CD4-positive, alpha-beta T cell treated with Interleukin-4 for 1 hour (primary cell): ENCODE results near the gene ADCY5.
"Not testable (repeated sequence)": the region's sequence is repeated elsewhere in the genome, so short reads cannot be mapped to it uniquely, and the experiment has no call there.

Experiments
- DNase-seq, 2 donors: peaks; one replicate each; pipeline ENCODE4 v3.0.0-alpha.2; 2020 to 2022

Gene ADCY5

DNA sequence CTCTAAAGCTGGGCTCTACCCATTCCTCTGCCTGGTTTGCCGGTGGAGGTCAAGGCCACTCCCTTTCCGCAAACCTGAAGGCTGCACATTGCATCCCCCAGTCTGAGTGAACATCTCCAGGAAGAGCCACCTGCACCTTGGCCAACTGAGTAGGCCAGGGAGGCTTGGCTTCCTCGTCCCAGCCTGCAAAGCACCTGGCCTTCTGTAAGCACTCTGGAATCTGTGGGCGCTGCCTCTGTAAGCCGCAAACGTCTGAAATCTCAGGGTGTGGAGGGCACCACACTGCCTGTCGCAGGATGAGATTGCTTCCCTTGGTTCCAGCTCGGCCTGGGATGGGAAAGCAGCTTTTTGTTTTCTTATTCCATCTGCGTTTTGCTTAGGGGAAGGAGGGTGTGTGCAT, 165.8 kb downstream of the ADCY5 start:
- DNase-seq, result no peak

DNA sequence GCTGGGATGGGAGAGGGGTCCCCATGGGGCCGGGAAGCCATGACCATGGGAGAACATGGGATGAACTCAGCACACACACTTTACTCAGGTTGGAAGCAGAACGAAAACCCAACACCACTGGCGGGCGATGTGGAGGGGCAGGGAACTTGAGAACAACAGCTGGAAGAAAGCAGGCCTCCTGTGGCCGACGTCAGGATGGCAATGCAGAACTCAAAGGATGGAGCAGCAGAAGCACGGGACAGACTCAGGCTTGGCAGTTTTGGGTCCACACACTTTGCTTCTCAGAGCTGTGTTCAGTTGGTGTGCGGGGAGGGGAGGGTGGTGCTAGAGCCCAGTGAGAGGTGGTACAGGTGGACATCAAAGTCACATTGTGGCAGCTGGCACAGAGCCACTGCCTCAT, 166.4 kb downstream of the ADCY5 start:
- DNase-seq, result no peak

DNA sequence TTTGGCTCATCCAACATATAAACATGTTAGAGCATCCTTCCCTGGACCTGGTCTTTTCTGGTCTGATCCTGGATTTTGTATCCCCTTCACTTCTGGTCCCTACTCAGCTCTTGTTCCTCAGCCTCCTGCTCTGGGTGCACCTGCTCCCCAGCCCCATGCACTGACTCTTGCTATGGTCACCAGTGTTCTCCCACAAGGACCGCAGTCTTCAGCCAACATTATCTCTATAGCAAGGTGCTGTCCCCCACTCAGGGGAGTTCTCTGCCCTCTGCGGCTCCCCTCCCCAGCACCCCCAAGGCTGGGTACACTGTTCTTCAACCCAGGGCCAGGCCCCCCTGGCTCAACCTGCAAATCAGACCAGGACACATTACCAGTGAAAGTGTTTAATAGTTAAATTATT, 167.0 kb downstream of the ADCY5 start:
- DNase-seq, result no peak

DNA sequence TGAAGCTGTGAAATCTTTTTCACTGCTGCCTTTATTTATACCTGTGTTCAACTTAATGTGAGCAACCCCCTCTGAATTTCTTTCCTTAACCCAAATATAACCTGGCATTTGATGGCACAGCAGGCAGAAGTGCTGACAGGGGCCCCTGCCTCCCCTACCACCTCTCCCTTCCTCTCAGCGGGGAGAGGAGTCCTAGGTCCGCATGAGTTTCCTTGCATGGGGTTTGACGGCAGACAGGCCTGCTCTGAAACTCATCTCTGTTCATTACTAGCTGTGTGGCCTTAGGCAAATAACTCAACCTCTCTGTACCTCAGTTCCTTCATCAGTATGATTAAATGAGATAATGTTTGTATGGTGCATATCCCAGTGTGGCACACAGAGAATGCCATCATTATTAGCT, 167.5 kb downstream of the ADCY5 start:
- no peak for DNase-seq

DNA sequence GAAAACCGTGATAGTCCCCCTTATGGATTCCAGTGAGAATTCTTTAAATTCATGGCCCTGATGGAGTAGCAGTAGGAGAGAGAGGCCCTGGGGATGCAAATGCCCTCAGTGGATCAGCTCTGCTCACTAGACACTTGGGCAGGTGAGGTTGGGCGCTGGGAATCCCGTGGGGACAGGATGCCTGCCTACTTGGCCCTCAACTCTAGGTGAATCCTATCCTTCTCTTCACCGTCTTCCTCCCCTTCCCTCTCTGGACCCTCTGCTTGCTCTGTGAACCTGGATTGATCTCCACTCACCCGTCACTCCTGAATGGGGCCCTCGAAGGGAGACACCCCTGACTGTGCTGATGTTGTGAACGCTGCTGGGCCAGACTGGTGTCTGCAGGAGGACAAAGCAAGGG, 169.8 kb downstream of the ADCY5 start:
- DNase-seq, result no peak

DNA sequence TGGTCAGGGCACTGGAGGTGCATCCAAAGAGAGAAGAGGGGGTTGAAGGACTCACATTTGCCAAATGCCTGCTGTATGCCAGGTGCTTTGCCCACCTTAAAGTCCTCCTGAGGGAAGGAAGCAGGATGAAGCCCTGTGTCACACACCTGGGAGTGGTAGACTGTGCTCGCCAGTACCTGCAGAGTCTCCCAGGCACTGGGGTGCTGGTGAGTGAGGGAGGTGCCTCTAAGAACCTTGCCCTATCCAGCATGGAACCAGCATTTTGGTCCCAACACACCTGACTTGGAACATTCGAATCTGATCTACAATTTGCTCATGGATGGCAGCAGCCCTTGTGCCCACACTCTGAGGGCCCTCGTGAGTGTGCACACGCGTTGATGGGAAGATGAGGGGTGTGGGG, 170.4 kb downstream of the ADCY5 start:
- no peak for DNase-seq

DNA sequence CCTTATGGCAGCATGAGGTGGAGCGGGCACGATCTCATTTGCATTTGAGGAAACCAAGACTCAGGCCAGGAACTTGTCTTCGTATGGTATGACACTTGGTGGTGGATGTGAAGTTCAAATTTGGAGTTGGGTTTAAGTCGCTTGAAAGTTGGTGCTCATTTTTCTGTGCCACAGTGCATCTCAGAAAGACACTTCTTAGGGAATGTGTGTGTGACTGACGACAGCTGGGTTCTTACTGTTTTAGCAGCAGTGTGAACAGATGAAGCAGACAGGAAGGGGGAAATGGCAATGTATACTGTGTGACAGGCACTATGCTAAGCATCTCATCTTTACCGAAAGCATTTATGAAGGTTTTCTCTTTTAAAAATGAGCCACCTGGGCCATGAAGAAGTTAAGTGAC, 171.8 kb downstream of the ADCY5 start:
- DNase-seq, result no peak

DNA sequence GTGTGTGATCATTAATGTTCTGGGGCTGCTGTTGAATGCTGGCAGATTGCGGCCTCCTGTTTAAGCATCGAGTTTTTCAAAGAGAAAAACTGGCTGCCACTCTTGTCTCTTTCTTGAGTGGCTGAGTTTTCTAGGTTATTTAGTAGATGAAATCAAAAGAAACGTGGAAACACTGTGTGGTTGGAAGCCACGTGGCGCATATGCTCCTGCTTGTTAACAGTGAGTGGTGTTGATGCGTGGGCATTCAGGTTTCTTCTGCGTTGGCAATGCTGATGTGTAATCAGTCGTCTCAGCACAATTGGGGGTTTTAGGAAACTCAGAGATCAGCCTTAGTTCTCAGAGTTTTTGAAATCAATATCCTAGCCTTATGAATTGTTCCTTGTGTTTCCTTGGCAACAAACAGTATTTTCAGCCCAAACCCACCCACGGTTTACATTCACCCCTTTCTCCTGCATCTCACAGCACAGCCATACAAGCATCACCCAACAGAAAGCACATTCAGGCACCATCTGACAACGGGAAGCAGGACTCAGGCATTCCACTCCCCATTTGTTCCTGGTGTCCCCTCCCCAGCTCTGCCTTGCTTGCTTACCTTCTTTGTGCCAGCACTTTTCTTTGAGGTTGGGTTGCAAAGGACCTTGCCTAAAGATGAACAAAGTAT, 172.4 kb downstream of the ADCY5 start:
- DNase-seq, result no peak

DNA sequence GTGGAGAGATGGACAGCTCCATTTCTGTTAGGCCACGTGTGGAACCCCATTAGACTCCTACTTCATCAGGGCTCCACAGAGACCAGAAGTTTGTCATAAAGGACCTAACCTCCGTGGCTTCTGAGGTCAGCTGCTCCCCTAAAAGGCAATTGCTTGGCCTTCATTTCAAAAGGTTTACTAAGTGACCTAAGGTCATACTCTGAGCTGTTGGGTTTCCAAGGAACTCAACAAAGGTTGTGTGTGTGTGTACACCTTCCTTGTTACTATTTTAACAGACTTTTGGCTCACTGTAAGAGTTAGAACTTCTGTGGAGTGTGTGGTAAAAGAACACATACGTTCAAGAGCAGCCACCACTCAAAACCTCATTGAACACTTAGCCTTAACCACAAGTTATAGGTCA, 173.2 kb downstream of the ADCY5 start:
- DNase-seq, result no peak

DNA sequence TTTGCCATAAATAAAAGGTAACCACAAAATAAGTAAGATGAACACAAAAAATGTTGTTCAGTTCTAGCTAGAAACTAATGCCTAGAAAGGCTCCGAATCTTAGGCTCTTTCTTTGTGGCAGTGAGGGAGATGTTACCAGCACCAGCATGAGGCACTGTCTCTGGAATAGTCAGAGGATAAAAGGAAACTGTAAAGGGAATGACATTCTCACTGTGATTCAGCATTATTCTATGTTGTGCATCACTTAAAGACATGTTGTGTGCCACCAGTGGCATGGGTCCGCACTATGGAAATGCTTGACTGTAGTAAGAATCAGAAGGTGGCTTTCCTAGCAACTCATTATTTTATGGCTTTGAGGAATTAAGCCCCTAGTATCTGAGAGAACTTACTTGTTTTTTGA, 176.3 kb downstream of the ADCY5 start:
- no peak for DNase-seq

DNA sequence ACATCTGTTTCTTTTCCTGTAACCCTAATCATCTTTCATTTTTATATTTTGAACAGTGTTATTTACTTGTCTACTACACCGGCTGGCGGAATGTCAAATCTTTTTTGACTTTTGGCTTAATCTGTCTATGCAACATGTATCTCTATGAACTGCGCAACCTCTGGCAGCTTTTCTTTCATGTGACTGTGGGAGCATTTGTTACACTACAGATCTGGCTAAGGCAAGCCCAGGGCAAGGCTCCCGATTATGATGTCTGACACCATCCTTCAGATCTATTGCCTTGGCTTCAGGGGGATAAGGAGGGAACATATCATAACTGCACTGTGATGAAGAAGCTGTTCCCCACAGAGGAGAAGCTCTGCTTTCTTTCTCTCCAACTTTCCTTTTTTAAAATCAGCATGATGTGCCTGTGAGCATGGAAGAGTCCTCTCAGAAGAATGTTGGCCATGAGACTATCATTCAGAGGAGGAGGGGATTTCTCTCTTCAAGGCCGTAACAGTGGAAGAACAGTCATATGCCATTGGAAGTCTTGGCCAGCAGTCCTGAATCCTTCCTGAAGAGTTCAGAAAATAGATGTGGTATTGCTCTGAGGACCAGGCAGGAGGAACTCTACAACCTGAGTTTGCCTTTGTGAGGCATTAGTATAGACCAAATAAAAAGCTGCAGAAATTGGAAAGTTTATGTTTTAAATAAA, 177.3 kb downstream of the ADCY5 start:
- DNase-seq, result no peak

DNA sequence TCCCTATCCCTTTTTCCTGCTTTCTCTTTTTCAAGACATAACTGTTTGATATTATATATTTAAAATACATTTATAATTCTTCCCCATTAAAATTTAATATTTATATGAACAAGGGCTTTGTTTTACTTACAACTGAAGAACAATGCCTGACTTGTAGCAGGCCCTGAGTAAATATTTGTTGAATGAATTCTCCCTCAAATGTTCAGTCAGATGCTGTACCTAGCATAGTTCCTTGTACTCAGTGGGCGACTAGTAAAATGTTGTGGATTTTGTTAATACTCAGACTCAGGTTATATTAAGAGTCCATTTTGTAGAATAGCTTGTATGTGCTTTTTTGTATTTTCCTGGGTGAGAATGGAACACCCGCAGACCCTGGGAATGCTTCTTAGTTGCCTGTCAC, 178.1 kb downstream of the ADCY5 start:
- DNase-seq, result no peak

DNA sequence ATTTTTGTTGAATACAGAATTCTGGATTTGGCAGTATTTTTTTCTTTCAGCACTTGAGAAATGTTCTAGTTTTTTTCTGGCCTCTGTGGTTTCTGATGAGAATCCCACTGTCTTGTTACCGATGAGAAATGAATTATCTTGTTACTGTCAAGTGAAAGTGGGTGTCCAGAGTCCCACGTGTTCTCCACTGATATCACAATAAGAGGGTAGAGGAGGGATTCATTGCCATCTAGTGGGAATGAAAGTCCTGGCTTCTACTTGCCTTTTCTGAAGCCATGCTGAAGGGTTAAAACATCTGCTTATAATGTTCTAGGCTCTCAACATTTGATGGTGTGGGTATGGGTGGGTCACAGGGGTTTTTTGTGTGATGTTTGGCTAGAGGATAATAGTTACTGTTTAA, 181.1 kb downstream of the ADCY5 start:
- DNase-seq, result no peak

DNA sequence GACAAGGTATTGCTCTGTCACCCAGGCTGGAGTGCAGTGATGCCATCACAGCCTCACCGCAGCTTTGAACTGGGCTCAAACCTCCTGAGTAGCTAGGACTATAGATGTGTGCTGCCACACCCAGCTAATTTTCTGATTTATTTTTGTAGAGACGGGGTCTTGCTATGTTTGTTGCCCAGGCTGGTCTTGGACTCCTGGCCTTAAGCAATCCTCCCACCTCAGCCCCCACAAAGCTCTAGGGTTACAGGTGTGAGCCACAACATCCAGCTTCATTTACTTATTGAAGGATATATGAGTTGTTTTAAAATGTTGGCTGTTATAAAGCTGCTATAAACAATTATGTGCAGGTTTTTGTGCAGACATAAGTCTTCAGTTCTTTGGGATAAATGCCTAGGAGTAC, 184.9 kb downstream of the ADCY5 start:
- DNase-seq, result no peak

DNA sequence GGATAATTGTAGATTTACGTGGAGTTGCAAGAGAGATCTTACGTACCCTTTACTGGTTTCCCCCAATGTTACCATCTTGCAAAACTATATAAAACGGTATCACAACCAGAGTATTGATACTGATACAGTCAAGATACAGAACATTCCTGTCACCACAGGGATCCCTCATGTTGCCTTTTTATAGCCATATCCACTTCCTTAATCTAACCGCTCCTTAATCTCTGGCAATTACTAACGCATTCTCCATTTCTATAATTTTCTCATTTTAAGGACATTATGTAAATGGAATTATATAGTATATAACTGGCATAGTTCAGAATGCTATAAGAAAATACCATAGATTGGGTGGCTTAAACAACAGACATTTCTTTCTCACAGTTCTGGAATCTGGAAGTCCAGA, 186.0 kb downstream of the ADCY5 start:
- DNase-seq, result no peak

DNA sequence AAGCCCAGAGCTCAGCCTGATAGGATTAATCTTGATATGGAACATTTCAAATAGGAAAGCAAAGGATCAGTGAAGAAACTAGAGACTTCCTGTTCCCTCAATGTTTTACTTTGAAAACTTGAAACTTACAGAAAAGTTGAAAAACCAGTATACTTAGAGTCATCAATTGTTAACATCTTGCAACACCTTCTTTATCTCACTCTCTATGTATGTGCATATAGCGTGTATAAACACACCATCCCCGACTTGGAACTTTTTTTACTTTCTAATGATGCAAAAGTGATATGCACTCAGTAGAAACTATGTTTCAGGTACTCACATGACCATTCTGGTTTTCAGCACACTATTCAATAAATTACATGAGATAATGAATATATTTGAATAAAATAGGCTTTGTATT, 186.7 kb downstream of the ADCY5 start:
- DNase-seq, result no peak

DNA sequence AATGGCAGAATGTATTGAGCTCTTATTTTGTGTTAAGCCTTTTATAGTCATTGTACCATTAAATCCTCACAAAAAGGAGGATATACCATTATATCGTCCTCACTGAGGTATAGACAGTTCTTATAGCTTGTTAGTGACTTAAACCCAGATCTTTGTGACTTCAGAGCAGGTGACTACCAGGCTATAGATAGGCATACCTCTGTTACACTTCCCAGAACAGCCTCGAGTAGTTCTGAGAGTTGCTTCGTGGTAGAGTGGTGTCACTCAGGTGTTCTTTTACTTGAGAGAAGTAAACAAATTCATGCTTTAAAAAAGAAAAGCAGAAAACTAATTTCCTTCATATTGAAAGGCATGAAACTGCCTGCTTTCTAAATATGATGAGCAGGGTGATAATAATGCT, 187.2 kb downstream of the ADCY5 start:
- no peak for DNase-seq

DNA sequence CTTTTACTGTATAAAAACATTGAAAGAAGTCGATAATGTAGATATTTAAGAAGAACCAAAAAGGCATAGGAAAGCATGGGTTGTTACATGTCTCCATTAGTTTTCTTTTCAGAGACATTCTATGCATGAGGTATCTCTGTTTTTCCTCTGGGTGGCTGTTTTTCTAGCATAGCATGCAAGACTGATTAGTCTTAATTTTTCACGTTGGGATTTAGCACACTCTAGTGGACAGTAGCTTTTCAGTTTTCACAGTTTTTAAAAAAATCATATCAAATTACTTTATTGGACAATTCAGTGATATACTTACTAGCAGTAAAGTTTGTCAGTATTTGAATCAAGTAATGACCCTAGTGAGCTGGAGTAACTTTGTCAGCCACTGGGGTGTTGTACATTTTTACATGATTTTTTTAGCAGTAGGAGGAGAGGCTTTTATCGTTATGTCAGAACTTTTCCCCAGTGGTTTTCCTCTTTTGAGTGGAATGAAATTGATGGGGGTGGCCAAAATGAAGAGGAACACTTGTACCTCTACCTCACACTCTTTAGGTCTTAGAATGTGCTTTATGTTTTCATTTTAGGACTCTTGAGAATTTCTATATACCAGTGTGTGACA, 190.0 kb downstream of the ADCY5 start:
- DNase-seq, result peak in 1 of 2 donors; percentile 34

DNA sequence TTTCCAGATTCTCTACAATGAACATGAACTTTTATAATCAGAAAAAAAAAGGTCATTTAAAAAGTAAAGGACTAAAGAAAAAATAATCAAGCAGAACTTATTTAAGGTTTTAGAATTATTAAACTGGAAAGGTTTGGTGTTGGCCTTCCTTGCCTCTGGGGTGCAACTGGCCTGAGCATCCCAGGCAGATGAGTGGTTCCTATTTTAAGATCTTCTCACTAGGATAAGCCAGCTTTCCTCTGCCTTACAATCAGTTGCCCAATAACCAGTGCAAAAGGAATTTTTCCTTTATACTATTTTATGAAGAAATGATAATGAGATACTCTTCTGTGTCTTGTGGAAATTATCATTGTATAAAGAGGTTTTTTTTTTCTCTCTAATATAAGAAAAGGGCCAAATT, 190.5 kb downstream of the ADCY5 start:
- no peak for DNase-seq

DNA sequence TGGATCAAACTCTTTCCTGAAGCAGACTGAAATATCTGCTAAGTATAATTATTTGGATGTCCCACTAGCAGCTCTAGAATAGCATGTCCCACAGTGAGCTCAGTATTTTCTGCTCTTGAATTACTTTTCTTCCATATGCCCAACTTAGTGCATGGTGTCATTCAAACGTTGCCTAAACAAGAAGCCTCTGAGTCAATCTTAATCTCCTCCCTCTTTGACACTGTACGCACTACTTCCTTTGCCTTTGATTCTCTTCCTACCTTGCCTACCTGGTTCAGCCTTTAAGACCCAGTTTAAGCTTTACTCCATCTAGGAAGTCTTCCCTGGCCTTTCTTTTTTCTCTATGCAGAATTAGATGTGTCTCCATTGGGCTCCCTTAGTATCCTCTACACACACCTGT, 192.6 kb downstream of the ADCY5 start:
- no peak for DNase-seq

DNA sequence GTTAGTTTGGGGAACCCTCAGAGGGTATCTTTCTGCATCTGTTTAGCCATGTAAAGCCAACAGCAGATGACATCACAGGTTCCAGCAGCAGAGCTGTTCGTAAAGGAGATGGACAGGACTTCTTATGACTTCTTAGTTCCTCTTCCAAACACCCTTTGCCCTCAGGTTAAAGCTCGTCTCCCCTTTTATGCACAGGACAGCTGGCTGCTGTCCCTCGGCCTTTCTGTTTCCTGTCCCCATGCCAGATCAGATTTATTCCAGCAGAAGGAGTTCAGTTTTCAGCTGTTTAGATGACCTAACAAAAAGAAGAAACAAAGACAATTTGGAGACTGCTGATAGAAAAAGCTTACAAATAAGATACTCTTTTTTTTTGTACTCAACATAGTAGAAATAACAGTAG, 202.0 kb downstream of the ADCY5 start:
- DNase-seq, result no peak

DNA sequence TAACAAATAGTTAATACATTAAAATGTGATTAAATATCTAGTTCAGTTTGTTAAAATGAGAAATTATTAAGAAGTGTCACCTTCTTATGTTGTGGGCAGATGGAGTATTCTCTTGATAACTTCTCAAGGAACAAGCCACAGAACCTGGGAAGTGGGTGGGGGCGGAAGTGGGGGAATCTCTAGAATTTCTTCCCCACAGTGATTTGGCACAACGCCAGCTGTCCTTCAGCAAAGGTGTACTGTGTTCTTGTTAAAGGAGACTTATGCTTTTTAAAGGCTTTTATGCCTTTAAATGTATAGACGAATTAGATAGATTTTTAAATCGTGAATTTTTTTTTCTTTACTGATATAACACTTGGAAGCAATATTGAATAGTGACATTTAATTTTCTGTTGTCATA, 204.8 kb downstream of the ADCY5 start:
- peak in 1 of 2 donors; percentile 41 for DNase-seq

DNA sequence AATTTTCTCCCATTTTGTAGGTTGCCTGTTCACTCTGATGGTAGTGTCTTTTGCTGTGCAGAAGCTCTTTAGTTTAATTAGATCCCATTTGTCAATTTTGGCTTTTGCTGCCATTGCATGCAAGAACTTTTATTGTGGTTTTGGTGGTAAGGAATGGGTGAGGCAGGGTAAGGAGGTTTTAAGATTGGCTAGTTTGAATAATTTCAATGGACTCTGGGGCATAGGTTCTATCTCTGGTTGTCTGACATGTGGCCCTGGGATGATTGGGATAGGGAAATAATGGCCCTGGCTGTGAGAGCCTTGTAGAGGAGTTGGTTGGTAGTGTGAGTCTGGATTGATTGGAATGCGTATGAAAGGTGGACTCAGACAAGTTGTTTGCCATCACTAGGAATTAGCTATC, 209.1 kb downstream of the ADCY5 start:
- no peak for DNase-seq

DNA sequence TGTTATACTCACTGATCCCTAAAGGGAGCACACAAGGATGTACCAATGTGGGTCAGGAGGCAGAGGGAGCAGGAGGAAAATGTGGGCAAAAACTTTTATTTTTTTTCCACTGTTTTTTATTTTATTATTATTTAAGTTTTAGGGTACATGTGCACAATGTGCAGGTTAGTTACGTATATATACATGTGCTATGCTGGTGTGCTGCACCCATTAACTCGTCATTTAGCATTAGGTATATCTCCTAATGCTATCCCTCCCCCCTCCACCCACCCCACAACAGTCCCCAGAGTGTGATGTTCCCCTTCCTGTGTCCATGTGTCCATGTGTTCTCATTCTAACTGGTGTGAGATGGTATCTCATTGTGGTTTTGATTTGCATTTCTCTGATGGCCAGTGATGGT, 209.7 kb downstream of the ADCY5 start:
- not testable (repeated sequence) for DNase-seq

DNA sequence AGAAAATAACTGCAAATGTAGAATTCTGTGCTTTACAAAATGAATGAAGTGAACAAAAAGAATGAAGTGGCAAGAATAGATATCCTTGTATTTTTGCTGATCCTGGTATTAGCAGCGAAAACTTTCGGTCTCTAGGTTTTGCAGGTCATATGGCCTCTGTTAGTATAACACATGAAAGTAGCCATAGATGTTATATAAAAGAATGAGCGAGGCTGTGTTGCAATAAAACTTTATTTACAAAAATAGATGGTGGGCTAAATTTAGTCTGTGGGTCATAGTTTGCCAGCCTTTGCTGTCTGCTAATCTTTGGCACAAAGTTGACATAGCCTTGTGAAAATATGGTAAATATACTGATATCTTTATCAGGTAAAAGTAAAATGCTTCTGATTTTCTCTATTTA, 212.0 kb downstream of the ADCY5 start:
- no peak for DNase-seq
